Cardiac muscle cell (in vitro differentiated cells and primary cell): ENCODE results near the gene GPBAR1. TPM values are rescaled to one million over a fixed set of nuclear protein-coding genes. Genes with fewer than 3 reads are reported as not detected.

Experiments
- DNase-seq, 2 donors: peaks; one replicate each; pipeline versions ENCODE4 v3.0.0 to v3.0.0-alpha.2; 2010 to 2017; ENCODE audit warnings: low read depth in 1 of 2, low spot score in 1 of 2
- H3K27ac ChIP-seq: fragments of 200-600 bp; sonication (generic); 2 replicates; pipeline ENCODE4 v1.5.1; 2016
- H3K27me3 ChIP-seq: fragments of 200-600 bp; sonication (generic); 2 replicates; pipeline ENCODE4 v1.6.0; 2016; ENCODE audit warnings: control low read depth
- H3K36me3 ChIP-seq: fragments of 200-600 bp; sonication (generic); 2 replicates; pipeline ENCODE4 v1.5.1; 2016; ENCODE audit warnings: control low read depth
- H3K4me1 ChIP-seq: fragments of 200-600 bp; sonication (generic); 2 replicates; pipeline ENCODE4 v1.8.1; 2017; ENCODE audit warnings: low read depth, mild to moderate bottlenecking, mixed run types
- H3K4me3 ChIP-seq: fragments of 200-600 bp; sonication (generic); 2 replicates; pipeline ENCODE4 v1.5.1; 2016; ENCODE audit warnings: mild to moderate bottlenecking
- H3K9me3 ChIP-seq: fragments of 200-600 bp; sonication (generic); 2 replicates; pipeline ENCODE4 v1.5.1; 2017; ENCODE audit warnings: low read depth, mild to moderate bottlenecking, control low read depth
- CTCF ChIP-seq: IDR thresholded peaks from 2 replicates; pipeline ENCODE4 v1.5.1; 2012; ENCODE audit warnings: low read depth, mild to moderate bottlenecking, low read length
- polyA plus RNA-seq: library from polyadenylated mRNA; unstranded; fragments of >200 nt; fragmentation: Nextera tagmentation; extraction: Ambion mirVana; gene quantifications from 2 replicates; pipeline ENCODE4 v1.2.1, GENCODE V29; 2016
- total RNA-seq: library from RNA; depleted of rRNA; stranded (reverse); fragments of >200 nt; gene quantifications from 2 replicates; pipeline ENCODE4 v1.2.3, GENCODE V29; 2016

Gene GPBAR1
- total and polyA plus RNA-seq, 2 experiments from 2014 or later: 4.4 to 7.9 TPM

DNA sequence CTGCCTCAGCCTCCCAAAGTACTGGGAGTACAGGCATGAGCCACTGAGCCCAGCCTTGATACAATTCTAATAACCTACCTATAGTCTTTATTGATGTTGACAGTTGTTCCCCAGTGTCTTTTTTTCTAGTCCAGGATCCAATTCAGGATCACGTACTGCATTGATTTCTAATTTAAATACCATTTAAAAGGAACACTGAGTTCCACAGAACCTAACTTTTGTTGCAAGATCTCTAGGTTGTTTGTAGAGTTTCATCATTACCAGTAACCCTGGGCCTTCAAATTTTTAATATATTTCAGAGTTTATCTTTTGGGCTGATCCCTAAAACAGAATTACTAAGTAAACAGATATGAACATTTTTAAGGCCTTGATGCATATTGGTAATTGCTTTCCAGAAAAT, 52.5 kb downstream of the GPBAR1 start:
- no peak for DNase-seq
- H3K9me3 ChIP-seq: no peaks in the 10 kb centered on the region
- H3K27ac ChIP-seq: peak overlapping the region; percentile 99
- H3K4me1 ChIP-seq: peaks cover 30% of the 10 kb centered on the region
- TF ChIP-seq CTCF: no peak
- H3K27me3 ChIP-seq: no peaks in the 10 kb centered on the region
- no peak overlapping the region for H3K4me3 ChIP-seq
- no peaks in the 10 kb centered on the region for H3K36me3 ChIP-seq

Other genes starting within 250 kb of the GPBAR1 start
- gene RUFY4, start 191.8 kb upstream of the GPBAR1 start, total RNA-seq: not detected in 2 replicates
- gene RUFY4, start 191.8 kb upstream of the GPBAR1 start, polyA plus RNA-seq: not detected in 2 replicates
- 0.04 and 0.09 TPM in 2 replicates for gene CXCR2, start 135.0 kb upstream of the GPBAR1 start, total RNA-seq
- gene CXCR2, start 135.0 kb upstream of the GPBAR1 start, polyA plus RNA-seq: 0.30 and 0.57 TPM in 2 replicates
- gene CXCR1, start 94.1 kb upstream of the GPBAR1 start, total RNA-seq: not detected in 2 replicates
- not detected in 2 replicates for gene CXCR1, start 94.1 kb upstream of the GPBAR1 start, polyA plus RNA-seq
- gene ARPC2, start 43.8 kb upstream of the GPBAR1 start, total RNA-seq: 223 and 250 TPM in 2 replicates
- 379 and 442 TPM in 2 replicates for gene ARPC2, start 43.8 kb upstream of the GPBAR1 start, polyA plus RNA-seq
- 269 and 315 TPM in 2 replicates for gene AAMP, start 9.1 kb downstream of the GPBAR1 start, total RNA-seq
- 273 and 276 TPM in 2 replicates for gene AAMP, start 9.1 kb downstream of the GPBAR1 start, polyA plus RNA-seq
- 103 and 173 TPM in 2 replicates for gene PNKD, start 9.5 kb downstream of the GPBAR1 start, total RNA-seq
- gene PNKD, start 9.5 kb downstream of the GPBAR1 start, polyA plus RNA-seq: 206 and 287 TPM in 2 replicates
- 15.5 and 25.9 TPM in 2 replicates for gene TMBIM1, start 31.5 kb downstream of the GPBAR1 start, total RNA-seq
- gene TMBIM1, start 31.5 kb downstream of the GPBAR1 start, polyA plus RNA-seq: 18.8 and 41.2 TPM in 2 replicates
- 2.0 and 5.5 TPM in 2 replicates for gene CATIP, start 95.8 kb downstream of the GPBAR1 start, total RNA-seq
- 1.2 and 5.0 TPM in 2 replicates for gene CATIP, start 95.8 kb downstream of the GPBAR1 start, polyA plus RNA-seq
- gene SLC11A1, start 121.3 kb downstream of the GPBAR1 start, total RNA-seq: 0.25 and 0.63 TPM in 2 replicates
- gene SLC11A1, start 121.3 kb downstream of the GPBAR1 start, polyA plus RNA-seq: 0.81 and 1.1 TPM in 2 replicates
- gene CTDSP1, start 138.9 kb downstream of the GPBAR1 start, total RNA-seq: 147 and 179 TPM in 2 replicates
- 22.6 and 35.5 TPM in 2 replicates for gene CTDSP1, start 138.9 kb downstream of the GPBAR1 start, polyA plus RNA-seq
- gene VIL1, start 158.1 kb downstream of the GPBAR1 start, total RNA-seq: 0.63 and 1.1 TPM in 2 replicates
- 0.52 and 0.65 TPM in 2 replicates for gene VIL1, start 158.1 kb downstream of the GPBAR1 start, polyA plus RNA-seq